Endothelial cell of umbilical vein (primary cell): ENCODE results near the gene RNF168. TPM values are rescaled to one million over a fixed set of nuclear protein-coding genes. Genes with fewer than 3 reads are reported as not detected.

Source experiments
- BruUV-seq: library from RNA; stranded (reverse); fragments of 400-500 nt; replicated peaks from 2 replicates; lab custom pipeline; 2021; lab: Mats Ljungman, UMichigan
- CTCF ChIA-PET: fragments of 300-600, 350-600 bp; sonication (Branson Sonifier 250); formaldehyde crosslinking; loops from one replicate; lab custom pipeline; 2021; ENCODE audit warnings: antibody characterized with exemption, inconsistent platforms; lab: Charles Lee
- POLR2A ChIA-PET: fragments of 300-600, 350-600 bp; sonication (Branson Sonifier 250); formaldehyde crosslinking; loops from one replicate; lab custom pipeline; 2021; ENCODE audit warnings: antibody characterized with exemption, inconsistent platforms; lab: Charles Lee
- DNase-seq: peaks from one replicate; pipeline ENCODE4 v3.0.0-alpha.2; 2011; ENCODE audit warnings: low read depth, low spot score
- FAIRE-seq: peaks from 2 replicates; lab custom pipeline; 2011; peaks lifted over from hg19 to GRCh38; lab: Jason Lieb, UNC
- H2AFZ ChIP-seq: 2 replicates; pipeline ENCODE4 v1.6.0; 2012; ENCODE audit warnings: low read depth, low read length, control low read depth, inconsistent platforms
- H3K27ac ChIP-seq: 2 replicates; pipeline ENCODE4 v1.5.1; 2011; ENCODE audit warnings: low read depth, mild to moderate bottlenecking, control low read depth, low read length, moderate library complexity; ENCODE audit not compliant: insufficient read depth
- H3K27me3 ChIP-seq, 2 experiments: 2 replicates each; pipeline versions ENCODE4 v1.6.0 to v1.6.1; 2011; ENCODE audit warnings: low read length in 2 of 2, mixed read lengths in 1 of 2; ENCODE audit not compliant: control insufficient read depth in 2 of 2, insufficient read depth in 2 of 2
- H3K36me3 ChIP-seq, 2 experiments: 2 replicates in 1 of 2; 3 replicates in 1 of 2; pipeline ENCODE4 v1.5.1; 2011; ENCODE audit warnings: low read length in 2 of 2, mild to moderate bottlenecking in 1 of 2, moderate library complexity in 1 of 2; ENCODE audit not compliant: control insufficient read depth in 2 of 2, insufficient read depth in 2 of 2; ENCODE audit errors: extremely low read depth in 1 of 2
- H3K4me1 ChIP-seq: 3 replicates; pipeline ENCODE4 v1.5.1; 2011; ENCODE audit warnings: mild to moderate bottlenecking, low read length; ENCODE audit not compliant: control insufficient read depth, insufficient read depth; ENCODE audit errors: extremely low read depth
- H3K4me2 ChIP-seq: 2 replicates; pipeline ENCODE4 v1.6.1; 2011; ENCODE audit warnings: low read length, control low read depth, mixed read lengths; ENCODE audit not compliant: insufficient read depth
- H3K4me3 ChIP-seq, 3 experiments: fragments of 200-600 bp in 1 of 3; sonication (generic), shearing (Covaris generic) in 1 of 3; replicated peaks in 1 of 3; 2 replicates each; pipeline ENCODE4 v1.5.1; 2011 to 2016; ENCODE audit warnings: control low read depth in 3 of 3, low read length in 3 of 3, mild to moderate bottlenecking in 2 of 3, inconsistent platforms in 1 of 3, low read depth in 1 of 3, moderate library complexity in 1 of 3; ENCODE audit not compliant: insufficient read depth in 1 of 3
- H3K79me2 ChIP-seq: 2 replicates; pipeline ENCODE4 v1.6.0; 2012; ENCODE audit warnings: low read length, inconsistent platforms; ENCODE audit not compliant: control insufficient read depth, insufficient read depth
- H3K9ac ChIP-seq: replicated peaks from 2 replicates; pipeline ENCODE3; 2011; ENCODE audit warnings: low read length, control low read depth; ENCODE audit not compliant: insufficient read depth; ENCODE audit errors: extremely low read depth
- H3K9me1 ChIP-seq: replicated peaks from 3 replicates; pipeline ENCODE4 v1.6.0; 2011; ENCODE audit warnings: mild to moderate bottlenecking, low read length; ENCODE audit not compliant: control insufficient read depth, insufficient read depth; ENCODE audit errors: extremely low read depth
- H3K9me3 ChIP-seq: replicated peaks from 2 replicates; pipeline ENCODE4 v1.5.1; 2012; ENCODE audit warnings: low read length, inconsistent platforms; ENCODE audit not compliant: control insufficient read depth, insufficient read depth
- H4K20me1 ChIP-seq: replicated peaks from 2 replicates; pipeline ENCODE3; 2011; ENCODE audit warnings: mild to moderate bottlenecking, low read length; ENCODE audit not compliant: control insufficient read depth, insufficient read depth; ENCODE audit errors: extremely low read depth
- CTCF ChIP-seq, 2 donors: IDR thresholded peaks; 1 replicate in 1 of 2; 2 replicates in 1 of 2; pipeline ENCODE4 v1.5.1; 2011; ENCODE audit warnings: low read length in 2 of 2, mild to moderate bottlenecking in 2 of 2, moderate library complexity in 2 of 2, control low read depth in 1 of 2, inconsistent platforms in 1 of 2, low read depth in 1 of 2; ENCODE audit not compliant: insufficient read depth in 1 of 2; ENCODE audit errors: extremely low read depth in 1 of 2
- EZH2 ChIP-seq: IDR thresholded peaks from 2 replicates; pipeline ENCODE4 v1.6.1; 2012; ENCODE audit warnings: borderline replicate concordance, low read depth, mild to moderate bottlenecking, moderate library complexity, low read length, inconsistent platforms; ENCODE audit not compliant: severe bottlenecking
- FOS ChIP-seq: IDR thresholded peaks from 2 replicates; pipeline ENCODE4 v1.6.1; 2011; ENCODE audit warnings: mild to moderate bottlenecking, low read length, moderate library complexity, borderline replicate concordance; ENCODE audit not compliant: insufficient read depth
- GATA2 ChIP-seq: IDR thresholded peaks from 2 replicates; pipeline ENCODE4 v1.7.0; 2011; ENCODE audit warnings: low read depth, mild to moderate bottlenecking, moderate library complexity, mixed read lengths, low read length; ENCODE audit not compliant: insufficient read length, insufficient read depth
- JUN ChIP-seq: IDR thresholded peaks from 2 replicates; pipeline ENCODE4 v1.6.1; 2011; ENCODE audit warnings: borderline replicate concordance, low read depth; ENCODE audit not compliant: insufficient read length, insufficient read depth
- MAX ChIP-seq: IDR thresholded peaks from 2 replicates; pipeline ENCODE4 v1.6.1; 2011; ENCODE audit not compliant: insufficient read depth, insufficient read length
- MYC ChIP-seq: IDR thresholded peaks from one replicate; pipeline ENCODE4 v1.6.1; 2011; ENCODE audit warnings: mild to moderate bottlenecking, low read depth, low read length
- POLR2A ChIP-seq: IDR thresholded peaks from 2 replicates; pipeline ENCODE4 v1.6.1; 2012; ENCODE audit warnings: low read depth, mild to moderate bottlenecking, control low read depth, low read length
- POLR2AphosphoS5 ChIP-seq: IDR thresholded peaks from 2 replicates; pipeline ENCODE4 v1.6.1; 2012; ENCODE audit warnings: low read depth, mild to moderate bottlenecking, control low read depth, low read length, moderate library complexity; ENCODE audit not compliant: insufficient read depth
- dilution Hi-C: fragments of 300-500 bp; cut with MboI; formaldehyde crosslinking; loops from one replicate; pipeline ENCODE4 v1.15.0; 2019; ENCODE audit warnings: low sequenced_read_pairs; ENCODE audit not compliant: extremely low pct_ligation_motif_present
- intact Hi-C: fragments of 100-400 bp; cut with micrococcal nuclease; formaldehyde crosslinking; loops from one replicate; pipeline ENCODE4 v1.10.0; 2022
- polyA plus RNA-seq, 4 experiments: library from polyadenylated mRNA; depleted of rRNA in 3 of 4; stranded (reverse) in 3 of 4; unstranded in 1 of 4; fragments of >200 nt; gene quantifications; 2 replicates each; pipeline versions ENCODE4 v1.2.1 to v1.2.3, GENCODE V29; 2011 to 2012; ENCODE audit warnings: missing spikeins in 1 of 4
- total RNA-seq: library from RNA; stranded (reverse); gene quantifications from 2 replicates; pipeline ENCODE4 v1.2.3, GENCODE V29; 2021

The RNF168 gene
- total and polyA plus RNA-seq, 2 donors (not counting 3 experiments of a cell fraction or from before 2014, with no cell fraction given) = 4.0 to 32.9 TPM

GRCh38 chr3:196431181-196432136 lies 72.1 kb downstream of the RNF168 start:
- intact Hi-C loops (loop anchor here (1.0 kb wide), 3 partner anchors 72 to 144 kb away; partner anchors contain the start of genes PCYT1A and RNF168), dilution Hi-C loops (no loop called here)
- TF ChIP-seq CTCF (IDR thresholded peaks at IDR 0.05; ENCODE audit: extremely low read depth in 1 of 2, insufficient read depth in 1 of 2, low read depth in 1 of 2, low read length in 2 of 2) (no peak), JUN (no peak), FOS (no peak), GATA2 (no peak), POLR2A (no peak), MYC (no peak), MAX (no peak), EZH2 (no peak), POLR2AphosphoS5 (no peak)
- H3K4me3 ChIP-seq = peak overlapping the region; percentile 65 to 87 (median 74)
- peak overlapping the region; percentile 86 for H2AFZ ChIP-seq
- peaks cover 0 to 7% of the 10 kb centered on the region in 2 experiments for H3K36me3 ChIP-seq
- peak overlapping the region; percentile 41 for H3K27ac ChIP-seq
- peak overlapping the region; percentile 97 for H3K4me2 ChIP-seq
- H3K27me3 ChIP-seq = no peaks in the 10 kb centered on the region
- peak; percentile 69 for FAIRE-seq
- ChIA-PET POLR2A (no interaction called here), CTCF (interaction anchor here (0.8 to 1.3 kb wide), 5 partner anchors 9 to 178 kb away, joined by 3 to 5 read pairs (median 5); no protein-coding TSS in a partner anchor)
- peaks cover 44% of the 10 kb centered on the region for H3K79me2 ChIP-seq
- H3K9me3 ChIP-seq = no peaks in the 10 kb centered on the region
- peak; percentile 70 for DNase-seq
- peak overlapping the region; percentile 75 for H3K9ac ChIP-seq
- peaks cover 8% of the 10 kb centered on the region for H3K4me1 ChIP-seq
- H3K9me1 ChIP-seq = no peaks in the 10 kb centered on the region
- H4K20me1 ChIP-seq = no peaks in the 10 kb centered on the region
- BruUV-seq = TSS peak; percentile 37
